ENCODE data around the gene CDCP1.

Gene CDCP1

DNA sequence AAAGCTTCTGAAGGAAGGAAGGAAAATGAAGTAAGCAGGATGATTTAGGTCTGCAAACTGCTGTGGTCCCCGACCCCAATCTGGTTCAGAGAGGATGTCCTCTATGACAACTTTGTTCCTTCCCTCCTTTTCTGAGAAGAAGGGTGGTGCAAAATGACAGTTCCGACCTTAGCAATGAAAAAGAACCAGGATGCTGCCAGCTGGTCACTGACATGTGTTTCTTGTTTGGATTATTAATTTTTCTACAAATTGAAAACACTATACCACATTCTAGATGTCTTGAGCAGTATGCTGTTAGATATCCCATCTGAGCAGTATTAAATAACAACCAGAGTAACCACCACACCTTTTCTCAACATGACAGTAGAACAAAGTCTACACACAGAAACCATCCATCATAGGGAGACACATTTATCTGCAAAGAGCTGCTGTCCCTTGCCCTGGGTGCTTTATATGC, 27.5 kb downstream of the CDCP1 start:
- no peaks in the 10 kb centered on the region for H3K9me3 ChIP-seq (ENCODE audit: insufficient read depth, low read length)
- H3F3A ChIP-seq (ENCODE audit: insufficient read depth) = no peaks in the 10 kb centered on the region
- no peak overlapping the region for H2AFZ ChIP-seq (ENCODE audit: low read depth, low read length, severe bottlenecking)
- H3K4me2 ChIP-seq (ENCODE audit: low read depth, low read length, poor library complexity, severe bottlenecking) = no peak overlapping the region
- H4K20me1 ChIP-seq (ENCODE audit: low read depth, low read length) = no peaks in the 10 kb centered on the region
- no peak overlapping the region for H3K4me3 ChIP-seq (ENCODE audit: insufficient read depth, low read length, poor library complexity, severe bottlenecking)
- no peaks in the 10 kb centered on the region for H3K36me3 ChIP-seq (ENCODE audit: low read length)
- TF ChIP-seq EZH2phosphoT487 (conservative IDR thresholded peaks at IDR 0.05; ENCODE audit: low read length) = no peak
- H3K9me2 ChIP-seq (replicated peaks; ENCODE audit: insufficient read depth, low read length) = no peaks in the 10 kb centered on the region
- H3K27me3 ChIP-seq (ENCODE audit: low read length) = no peaks in the 10 kb centered on the region
- H3K9ac ChIP-seq (ENCODE audit: low read length) = no peak overlapping the region
- H3K79me2 ChIP-seq (ENCODE audit: insufficient read depth, low read length) = no peaks in the 10 kb centered on the region
- no peak overlapping the region for H3K27ac ChIP-seq (ENCODE audit: low read depth, low read length)

DNA sequence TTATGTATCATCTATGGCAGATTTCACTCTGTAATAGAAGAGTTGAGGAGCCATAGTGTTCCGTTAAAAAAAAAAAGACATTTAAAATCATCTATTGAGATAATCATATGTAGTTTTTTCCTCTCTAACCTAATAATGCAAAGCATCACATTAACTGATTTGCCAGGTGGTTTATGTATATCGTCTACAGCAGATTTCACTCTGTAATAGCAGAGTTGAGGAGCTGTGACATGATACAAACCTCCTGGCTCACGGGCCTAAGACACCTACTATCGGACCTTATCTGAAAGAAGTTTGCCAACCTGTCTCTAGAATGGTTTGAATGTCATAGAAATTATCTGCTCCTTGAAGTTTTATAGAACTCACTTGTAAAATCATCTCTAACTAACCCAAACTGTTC, 29.8 kb downstream of the CDCP1 start:
- Histone ChIP-seq H3K36me3 (ENCODE audit: low read length) (no peaks in the 10 kb centered on the region), H3K79me2 (ENCODE audit: insufficient read depth, low read length) (no peaks in the 10 kb centered on the region), H3K9me3 (ENCODE audit: insufficient read depth, low read length) (no peaks in the 10 kb centered on the region), H4K20me1 (ENCODE audit: low read depth, low read length) (no peaks in the 10 kb centered on the region), H3K9me2 (replicated peaks; ENCODE audit: insufficient read depth, low read length) (no peaks in the 10 kb centered on the region), H3K4me2 (ENCODE audit: low read depth, low read length, poor library complexity, severe bottlenecking) (no peak overlapping the region), H3K4me3 (ENCODE audit: insufficient read depth, low read length, poor library complexity, severe bottlenecking) (no peak overlapping the region), H3K27me3 (ENCODE audit: low read length) (no peaks in the 10 kb centered on the region), H2AFZ (ENCODE audit: low read depth, low read length, severe bottlenecking) (no peak overlapping the region), H3K27ac (ENCODE audit: low read depth, low read length) (no peak overlapping the region), H3F3A (ENCODE audit: insufficient read depth) (no peaks in the 10 kb centered on the region), H3K9ac (ENCODE audit: low read length) (no peak overlapping the region)
- no peak for TF ChIP-seq EZH2phosphoT487 (conservative IDR thresholded peaks at IDR 0.05; ENCODE audit: low read length)
- no peak for TF ChIP-seq CTCF (IDR thresholded peaks at IDR 0.05; ENCODE audit: insufficient read depth, low read length, poor library complexity, severe bottlenecking)

GRCh38 chr3:45113625-45114050, 32.5 kb downstream of the CDCP1 start:
- Histone ChIP-seq H3K4me2 (ENCODE audit: low read depth, low read length, poor library complexity, severe bottlenecking) (no peak overlapping the region), H4K20me1 (ENCODE audit: low read depth, low read length) (no peaks in the 10 kb centered on the region), H3K9me2 (replicated peaks; ENCODE audit: insufficient read depth, low read length) (no peaks in the 10 kb centered on the region), H3K9ac (ENCODE audit: low read length) (no peak overlapping the region), H3K27ac (ENCODE audit: low read depth, low read length) (no peak overlapping the region), H3K4me3 (ENCODE audit: insufficient read depth, low read length, poor library complexity, severe bottlenecking) (no peak overlapping the region), H2AFZ (ENCODE audit: low read depth, low read length, severe bottlenecking) (no peak overlapping the region), H3K79me2 (ENCODE audit: insufficient read depth, low read length) (no peaks in the 10 kb centered on the region), H3K36me3 (ENCODE audit: low read length) (no peaks in the 10 kb centered on the region), H3K9me3 (ENCODE audit: insufficient read depth, low read length) (no peaks in the 10 kb centered on the region), H3K27me3 (ENCODE audit: low read length) (no peaks in the 10 kb centered on the region), H3F3A (ENCODE audit: insufficient read depth) (no peaks in the 10 kb centered on the region)
- TF ChIP-seq CTCF (IDR thresholded peaks at IDR 0.05; ENCODE audit: insufficient read depth, low read length, poor library complexity, severe bottlenecking) (no peak), EZH2phosphoT487 (conservative IDR thresholded peaks at IDR 0.05; ENCODE audit: low read length) (no peak)

GRCh38 chr3:45112939-45113338, 33.2 kb downstream of the CDCP1 start:
- H3K79me2 ChIP-seq (ENCODE audit: insufficient read depth, low read length) = no peaks in the 10 kb centered on the region
- no peaks in the 10 kb centered on the region for H3K36me3 ChIP-seq (ENCODE audit: low read length)
- no peaks in the 10 kb centered on the region for H3K9me3 ChIP-seq (ENCODE audit: insufficient read depth, low read length)
- H3K27ac ChIP-seq (ENCODE audit: low read depth, low read length) = no peak overlapping the region
- TF ChIP-seq EZH2phosphoT487 (conservative IDR thresholded peaks at IDR 0.05; ENCODE audit: low read length) (no peak), CTCF (IDR thresholded peaks at IDR 0.05; ENCODE audit: insufficient read depth, low read length, poor library complexity, severe bottlenecking) (no peak)
- H3K27me3 ChIP-seq (ENCODE audit: low read length) = no peaks in the 10 kb centered on the region
- no peak overlapping the region for H3K4me3 ChIP-seq (ENCODE audit: insufficient read depth, low read length, poor library complexity, severe bottlenecking)
- H3K9me2 ChIP-seq (replicated peaks; ENCODE audit: insufficient read depth, low read length) = no peaks in the 10 kb centered on the region
- H4K20me1 ChIP-seq (ENCODE audit: low read depth, low read length) = no peaks in the 10 kb centered on the region
- no peak overlapping the region for H2AFZ ChIP-seq (ENCODE audit: low read depth, low read length, severe bottlenecking)
- no peaks in the 10 kb centered on the region for H3F3A ChIP-seq (ENCODE audit: insufficient read depth)
- H3K9ac ChIP-seq (ENCODE audit: low read length) = no peak overlapping the region
- H3K4me2 ChIP-seq (ENCODE audit: low read depth, low read length, poor library complexity, severe bottlenecking) = no peak overlapping the region
